Central memory CD8-positive, alpha-beta T cell (primary cell): ENCODE data around the gene HSFX3.
"Not testable (repeated sequence)": the region's sequence is repeated elsewhere in the genome, so short reads cannot be mapped to it uniquely, and the experiment has no call there.

Experiments used
- ATAC-seq: fragments of 150-1000 bp; cut with Tn5 transposase; replicated peaks from 2 replicates; pipeline ENCODE4 v1.10.0; 2022; ENCODE audit warnings: mild to moderate bottlenecking, moderate FRiP score, moderate number of reproducible peaks; ENCODE audit not compliant: poor library complexity, severe bottlenecking; ENCODE audit errors: extremely low read depth
- DNase-seq, 2 donors: peaks; one replicate each; pipeline ENCODE4 v3.0.0; 2021; ENCODE audit warnings: low spot score in 2 of 2
- H3K27ac Mint-ChIP-seq: one replicate; pipeline ENCODE4 v1.8.0; 2022; ENCODE audit warnings: low read depth, mild to moderate bottlenecking, moderate library complexity, mixed read lengths
- H3K27me3 Mint-ChIP-seq: one replicate; pipeline ENCODE4 v1.8.0; 2022; ENCODE audit warnings: mixed read lengths
- H3K36me3 Mint-ChIP-seq: one replicate; pipeline ENCODE4 v1.8.0; 2022; ENCODE audit warnings: mild to moderate bottlenecking, moderate library complexity, mixed read lengths; ENCODE audit not compliant: insufficient read depth
- H3K4me1 Mint-ChIP-seq: one replicate; pipeline ENCODE4 v1.8.0; 2022; ENCODE audit warnings: mixed read lengths
- H3K4me3 Mint-ChIP-seq: one replicate; pipeline ENCODE4 v1.8.0; 2022; ENCODE audit warnings: mild to moderate bottlenecking, moderate library complexity, mixed read lengths
- H3K9me3 Mint-ChIP-seq: one replicate; pipeline ENCODE4 v1.8.0; 2022; ENCODE audit warnings: mixed read lengths

Gene HSFX3

DNA sequence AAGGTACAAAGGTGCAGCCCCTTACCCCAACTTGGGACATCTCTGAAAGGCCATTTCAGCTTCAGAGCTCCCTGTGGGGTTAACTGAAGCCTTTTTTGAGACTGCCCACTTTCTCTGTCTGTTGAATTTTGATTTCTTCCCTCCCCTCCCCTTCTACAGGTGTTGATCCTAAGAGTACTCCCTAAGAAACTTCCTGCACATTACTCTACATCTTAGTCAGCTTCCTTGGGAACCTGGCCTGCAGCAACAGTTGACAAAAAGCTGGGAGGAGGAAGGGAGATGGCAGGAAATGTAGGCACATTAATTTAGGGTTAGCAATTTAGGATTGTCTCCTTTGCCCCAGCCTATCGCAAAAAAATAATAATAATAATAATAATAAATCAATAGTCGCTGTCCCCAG is 43.4 kb downstream of the HSFX3 start:
- H3K9me3 Mint-ChIP-seq = no peaks in the 10 kb centered on the region
- no peaks in the 10 kb centered on the region for H3K27me3 Mint-ChIP-seq
- H3K4me3 Mint-ChIP-seq = no peak overlapping the region
- ATAC-seq = no peak
- peaks cover 24% of the 10 kb centered on the region for H3K4me1 Mint-ChIP-seq
- peaks cover 39% of the 10 kb centered on the region for H3K36me3 Mint-ChIP-seq
- DNase-seq = no peak
- peak overlapping the region; percentile 100 for H3K27ac Mint-ChIP-seq

DNA sequence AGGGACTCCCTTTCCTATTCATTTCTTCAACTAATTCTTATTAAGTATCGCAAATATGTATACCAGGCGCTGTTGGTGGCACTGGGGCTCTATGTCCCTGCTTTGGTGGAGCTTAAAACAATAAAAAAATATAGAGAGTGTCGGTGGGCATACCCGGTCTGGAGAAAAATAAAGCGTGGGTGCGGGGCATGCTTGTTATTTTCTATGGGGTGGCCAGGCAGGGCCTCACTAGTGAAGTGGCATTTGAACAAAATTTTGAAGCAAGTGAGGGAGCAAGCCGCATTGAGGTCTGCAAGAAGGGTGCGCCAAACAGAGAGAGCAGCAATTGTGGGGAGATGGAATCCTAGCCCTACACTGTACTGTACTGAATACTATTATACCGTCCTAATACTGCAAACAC is 44.1 kb downstream of the HSFX3 start:
- Mint-ChIP-seq H3K27ac (peak overlapping the region; percentile 100), H3K4me3 (peak overlapping the region; percentile 99), H3K4me1 (peaks cover 27% of the 10 kb centered on the region), H3K36me3 (peaks cover 46% of the 10 kb centered on the region), H3K27me3 (no peaks in the 10 kb centered on the region), H3K9me3 (no peaks in the 10 kb centered on the region)
- no peak for DNase-seq
- no peak for ATAC-seq

DNA sequence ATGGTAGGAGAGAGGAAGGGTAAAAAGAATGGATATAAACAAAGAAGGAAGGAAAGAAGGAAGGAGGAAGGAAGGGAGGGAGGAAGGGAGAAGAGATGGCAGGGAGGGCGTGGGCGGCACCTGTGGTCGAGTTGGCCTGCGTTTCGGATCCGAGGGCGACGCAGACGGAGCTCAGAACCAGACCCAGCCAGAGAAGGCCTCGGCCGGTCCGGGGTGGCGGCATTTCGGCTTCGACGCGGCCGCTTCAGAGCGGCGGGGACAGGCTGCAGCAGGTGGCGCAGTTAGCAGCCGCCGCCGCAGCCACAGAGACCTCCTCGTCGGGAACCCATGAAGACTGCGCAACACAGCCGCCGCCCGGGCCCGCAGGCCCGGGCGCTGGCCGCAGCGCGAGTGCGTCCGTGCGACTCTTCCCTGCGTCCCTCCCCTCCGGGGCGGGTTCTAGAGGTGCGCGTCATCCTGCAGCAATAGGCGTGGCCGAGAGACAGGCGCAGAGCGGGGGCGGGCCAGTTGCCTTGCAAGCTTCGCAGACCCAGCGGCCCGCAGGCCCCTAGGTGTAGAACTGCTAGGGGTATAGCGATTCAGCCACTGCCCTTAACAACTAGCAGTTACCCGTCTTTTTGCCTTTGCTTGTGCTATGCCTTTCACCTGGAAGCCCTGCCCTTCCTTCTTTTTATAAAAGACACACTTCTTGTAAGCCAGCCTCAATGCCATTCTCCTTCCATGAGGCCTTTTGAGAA is 44.6 kb downstream of the HSFX3 start, which contains the start of gene IDS:
TSS of gene IDS (minus strand) at position 392 of the 737 bp plus-strand sequence. CDS start at position 223, 169 bp downstream.
- Mint-ChIP-seq H3K27me3 (no peaks in the 10 kb centered on the region), H3K9me3 (no peaks in the 10 kb centered on the region), H3K36me3 (peaks cover 52% of the 10 kb centered on the region), H3K4me1 (peaks cover 27% of the 10 kb centered on the region), H3K4me3 (peak within 1 kb of the TSS; percentile 99), H3K27ac (peak within 1 kb of the TSS; percentile 100)
- peak; percentile 73 to 88 for DNase-seq
- ATAC-seq = peak; percentile 54

DNA sequence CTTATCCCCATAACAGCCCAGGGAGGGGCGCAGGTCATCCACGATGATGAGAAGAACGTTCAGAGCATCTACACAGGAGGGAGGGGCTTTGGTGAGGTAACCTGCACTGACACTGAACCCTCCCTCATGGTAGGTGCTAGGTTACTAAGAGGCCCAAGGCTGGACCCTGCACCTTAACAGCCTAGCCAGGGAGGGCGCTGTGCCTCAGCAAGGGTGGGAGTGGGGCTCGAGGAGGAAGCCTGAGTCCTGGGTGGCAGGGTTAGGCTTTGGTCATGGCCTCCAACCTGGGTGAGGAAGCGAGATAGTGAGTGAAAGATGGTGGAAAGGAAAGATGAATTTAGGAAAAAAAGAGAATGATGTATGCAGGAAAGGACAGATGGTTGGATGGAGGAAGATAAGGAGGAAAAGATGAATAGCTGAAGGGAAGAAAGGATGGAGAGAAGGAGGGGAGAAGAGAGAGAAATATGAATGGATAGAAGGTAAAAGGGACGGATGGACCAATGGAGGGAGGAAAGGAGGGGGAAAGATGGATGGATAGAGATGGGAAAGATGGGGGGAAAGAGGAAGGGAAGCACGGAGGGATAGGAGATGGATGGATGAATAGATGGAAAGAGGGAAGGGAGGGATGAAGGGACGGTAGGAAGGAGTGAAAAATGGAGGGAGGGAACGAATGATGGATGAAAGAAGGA is 45.4 kb downstream of the HSFX3 start:
- peak overlapping the region; percentile 100 for H3K27ac Mint-ChIP-seq
- peak overlapping the region; percentile 99 for H3K4me3 Mint-ChIP-seq
- peak; percentile 44 to 75 for DNase-seq
- H3K9me3 Mint-ChIP-seq = no peaks in the 10 kb centered on the region
- H3K4me1 Mint-ChIP-seq = peaks cover 29% of the 10 kb centered on the region
- peak; percentile 52 for ATAC-seq
- no peaks in the 10 kb centered on the region for H3K27me3 Mint-ChIP-seq
- H3K36me3 Mint-ChIP-seq = peaks cover 58% of the 10 kb centered on the region

DNA sequence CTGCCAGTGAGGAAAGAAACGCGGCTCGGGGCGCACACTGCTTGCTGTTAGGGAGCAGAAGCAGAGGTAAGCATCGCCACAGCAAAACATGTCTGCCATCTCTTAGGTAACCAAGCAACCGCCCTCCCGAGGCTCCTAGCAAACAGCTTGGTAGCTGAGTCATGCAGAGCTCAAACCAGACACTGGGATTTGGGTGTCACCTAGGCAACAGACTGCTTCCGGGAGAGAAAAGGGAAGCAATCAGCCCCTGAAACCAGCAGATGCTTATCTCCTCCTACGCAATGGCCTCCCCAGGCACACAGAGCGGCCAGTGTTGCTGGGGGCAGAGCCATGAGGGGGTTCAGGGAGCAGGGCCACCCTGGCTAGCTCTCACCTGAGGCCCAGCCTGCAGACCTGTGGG is 46.3 kb downstream of the HSFX3 start:
- H3K27me3 Mint-ChIP-seq, H3K9me3 Mint-ChIP-seq: not testable (repeated sequence)
- Mint-ChIP-seq H3K36me3 (peaks cover 67% of the 10 kb centered on the region), H3K27ac (peak overlapping the region; percentile 100), H3K4me1 (peaks cover 29% of the 10 kb centered on the region), H3K4me3 (peak overlapping the region; percentile 99)
- DNase-seq (peak; percentile 34 to 70), ATAC-seq (peak; percentile 69)

DNA sequence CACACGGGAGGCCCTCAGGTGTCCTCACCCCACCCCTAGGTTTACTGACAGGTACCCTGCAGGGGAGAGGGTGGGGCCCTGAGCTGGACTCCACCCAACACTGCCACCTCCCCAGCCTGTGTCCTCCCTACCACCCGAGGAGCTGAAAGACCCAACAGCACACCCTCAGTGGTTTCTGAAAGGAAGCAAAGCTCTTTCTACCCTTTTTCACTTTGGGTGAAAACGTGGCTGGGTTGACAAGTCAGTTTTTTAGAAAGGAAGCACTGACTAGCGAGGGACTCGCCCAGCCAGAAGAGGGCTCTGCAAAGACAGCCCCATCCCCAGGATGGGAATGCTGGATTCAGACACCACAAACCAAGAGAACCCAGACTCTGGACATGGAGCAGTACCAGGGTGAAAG is 46.8 kb downstream of the HSFX3 start:
- not testable (repeated sequence) for DNase-seq, ATAC-seq, H3K27me3 Mint-ChIP-seq, H3K9me3 Mint-ChIP-seq
- H3K4me3 Mint-ChIP-seq = peak overlapping the region; percentile 99
- H3K27ac Mint-ChIP-seq = peak overlapping the region; percentile 100
- H3K4me1 Mint-ChIP-seq = peaks cover 31% of the 10 kb centered on the region
- peaks cover 72% of the 10 kb centered on the region for H3K36me3 Mint-ChIP-seq

DNA sequence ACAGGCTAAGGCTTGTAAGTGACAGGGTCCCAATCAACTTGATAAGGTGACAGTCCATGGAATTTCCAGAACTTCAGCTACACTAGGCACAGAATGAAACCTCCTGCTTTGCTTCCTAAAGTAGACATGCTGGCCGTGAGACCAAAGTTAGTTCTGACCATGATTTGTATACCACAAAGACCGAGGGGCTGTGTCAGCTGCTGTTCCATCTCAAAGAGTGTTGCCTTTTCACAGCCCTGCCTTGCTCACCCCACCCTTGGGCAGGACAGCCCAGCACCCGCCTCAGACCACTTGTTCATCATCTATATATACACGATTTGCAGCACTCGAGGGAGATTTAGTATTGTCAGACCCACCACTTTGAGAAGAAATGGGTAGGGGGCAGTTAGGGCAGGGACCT is 50.0 kb downstream of the HSFX3 start:
- no peak for ATAC-seq
- H3K27ac Mint-ChIP-seq = peak overlapping the region; percentile 100

DNA sequence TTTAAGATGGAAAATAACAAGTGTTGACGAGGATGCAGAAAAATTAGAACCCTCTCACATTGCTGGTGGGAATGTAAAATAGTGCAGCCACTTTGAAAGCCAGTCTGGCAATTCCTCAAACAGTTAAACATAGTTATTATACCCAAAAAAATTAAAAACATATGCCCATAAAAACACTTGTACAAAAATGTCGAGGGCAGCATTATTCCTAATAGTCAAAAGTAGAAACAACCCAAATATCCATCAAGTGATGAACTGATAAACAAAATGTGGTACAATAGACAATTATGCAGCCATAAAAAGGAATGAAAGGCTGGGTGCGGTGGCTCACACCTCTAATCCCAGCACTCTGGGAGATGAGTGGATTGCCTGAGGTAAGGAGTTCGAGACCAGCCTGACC is 51.0 kb downstream of the HSFX3 start:
- Mint-ChIP-seq H3K4me3 (peak overlapping the region; percentile 18), H3K27me3 (no peaks in the 10 kb centered on the region), H3K27ac (peak overlapping the region; percentile 77), H3K9me3 (no peaks in the 10 kb centered on the region), H3K36me3 (peaks cover 64% of the 10 kb centered on the region), H3K4me1 (peaks cover 33% of the 10 kb centered on the region)
- no peak for ATAC-seq
- DNase-seq = no peak

More for the DNA sequence above, 50.0 kb downstream of the HSFX3 start:
- Mint-ChIP-seq H3K36me3 (peaks cover 74% of the 10 kb centered on the region), H3K27me3 (no peaks in the 10 kb centered on the region), H3K4me3 (no peak overlapping the region), H3K9me3 (no peaks in the 10 kb centered on the region), H3K4me1 (peaks cover 42% of the 10 kb centered on the region)
- DNase-seq = no peak
